Stimulated activated CD4-positive, alpha-beta T cell treated with anti-CD3 and anti-CD28 coated beads, Interleukin-2, amount 100 ng/mL, for 4 hours (primary cell): Measurements from ENCODE around the gene PNLIPRP3.

Experiments
- DNase-seq: peaks from one replicate; pipeline ENCODE4 v3.0.0-alpha.2; 2020; ENCODE audit warnings: low read depth

Gene PNLIPRP3

DNA sequence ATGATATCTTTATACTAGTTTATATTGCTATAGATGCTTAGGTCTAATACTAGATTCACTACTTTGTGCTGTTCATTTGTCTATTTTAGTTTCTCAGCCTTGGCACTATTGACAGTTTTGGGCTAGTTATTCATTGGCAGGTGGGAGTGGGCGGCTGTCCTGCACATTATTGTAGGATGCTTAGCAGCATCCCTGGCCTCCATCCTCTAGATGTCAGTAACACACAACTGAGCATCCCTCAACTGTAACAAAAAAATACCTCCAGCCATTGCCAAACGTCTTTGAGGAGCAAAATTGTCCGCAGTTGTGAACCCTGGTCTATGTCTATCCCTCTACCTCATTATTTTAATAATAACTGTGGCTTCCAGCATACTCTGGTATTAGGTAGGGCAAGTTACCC is 83.7 kb downstream of the PNLIPRP3 start:
- DNase-seq = no peak

DNA sequence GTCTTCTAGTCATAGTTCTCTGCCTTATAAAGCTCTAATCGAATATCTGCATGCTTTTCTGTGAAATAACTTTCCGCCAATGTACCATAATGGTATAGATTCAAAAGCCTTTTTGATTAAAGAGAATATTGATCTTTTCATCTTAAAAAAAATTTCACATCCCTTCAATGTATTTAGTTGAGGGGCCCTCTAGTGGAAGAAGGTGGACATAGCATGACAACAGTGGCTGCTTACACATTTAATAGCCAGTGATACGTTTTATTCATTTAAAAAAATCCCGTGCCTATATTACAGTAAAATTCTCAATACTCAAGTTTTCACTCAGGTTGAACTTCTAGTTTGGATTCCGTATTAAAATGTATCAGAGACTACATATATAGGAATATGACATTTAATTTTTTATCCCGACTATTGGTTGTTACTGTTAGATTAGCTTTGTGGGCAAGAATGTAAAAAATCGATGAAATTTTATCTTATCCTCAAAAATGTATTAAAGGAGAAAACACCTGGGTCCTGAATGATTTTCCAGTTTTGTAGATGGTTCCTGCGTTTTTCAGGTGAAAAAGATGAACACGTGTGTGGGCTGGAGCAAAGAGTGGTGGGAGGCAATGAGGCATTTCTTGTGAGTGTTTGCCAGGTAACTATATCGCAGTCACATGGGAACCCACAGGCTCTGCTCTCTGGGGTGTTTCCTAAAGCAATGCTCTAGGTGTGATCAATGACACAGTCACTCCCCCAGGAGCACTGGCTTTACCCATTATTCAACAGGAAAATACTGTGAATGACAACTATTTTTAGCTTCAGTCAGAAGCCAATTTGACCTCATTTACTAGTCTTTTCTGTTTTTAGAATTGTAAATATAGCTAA is 94.0 kb downstream of the PNLIPRP3 start:
- DNase-seq = no peak

DNA sequence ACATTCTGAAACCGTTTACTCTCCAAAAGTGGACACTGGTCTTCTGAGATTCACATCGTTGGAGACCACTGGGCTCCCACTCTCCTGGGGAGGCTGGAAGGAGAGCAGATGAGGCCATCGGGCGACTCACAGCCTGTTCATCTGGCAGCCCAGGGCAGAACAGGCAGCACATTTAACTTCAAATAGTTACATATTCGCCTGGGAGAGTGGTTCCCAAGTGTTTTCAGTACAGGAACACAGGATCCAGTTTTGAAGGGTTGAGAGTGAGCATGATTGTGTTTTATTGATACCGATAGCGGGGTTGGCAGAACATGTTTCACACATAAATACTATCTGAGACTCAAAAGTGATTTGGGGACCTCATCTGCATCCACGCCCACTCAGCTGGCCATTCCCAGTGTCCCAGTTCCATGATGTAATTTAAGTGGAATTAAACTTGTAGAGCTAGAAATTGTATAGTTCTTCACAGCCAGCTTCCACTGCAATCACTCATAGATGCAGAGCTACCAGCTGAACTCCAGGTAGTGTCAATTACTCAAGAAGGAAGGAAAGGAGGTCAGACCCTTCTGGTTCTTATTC is 95.2 kb downstream of the PNLIPRP3 start:
- no peak for DNase-seq

DNA sequence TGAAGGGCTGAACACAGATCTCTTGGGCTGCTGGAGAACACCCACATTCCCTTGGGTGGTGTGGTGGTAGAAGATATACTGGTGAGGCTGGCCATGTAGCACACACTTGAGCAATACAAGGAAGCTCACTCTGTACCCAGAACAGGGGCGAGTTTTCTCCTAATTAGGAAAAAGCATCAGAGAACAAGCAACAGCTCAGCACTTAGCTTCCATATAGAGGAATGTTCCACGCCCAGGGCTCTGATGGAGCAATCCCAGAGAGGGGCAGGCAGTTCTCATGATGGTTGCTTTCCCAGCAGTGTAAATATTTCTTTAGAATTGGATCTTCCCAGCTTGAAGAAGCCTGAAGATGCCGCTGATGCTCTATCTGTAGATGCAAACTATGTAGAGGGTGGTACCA is 97.1 kb downstream of the PNLIPRP3 start:
- DNase-seq = no peak

DNA sequence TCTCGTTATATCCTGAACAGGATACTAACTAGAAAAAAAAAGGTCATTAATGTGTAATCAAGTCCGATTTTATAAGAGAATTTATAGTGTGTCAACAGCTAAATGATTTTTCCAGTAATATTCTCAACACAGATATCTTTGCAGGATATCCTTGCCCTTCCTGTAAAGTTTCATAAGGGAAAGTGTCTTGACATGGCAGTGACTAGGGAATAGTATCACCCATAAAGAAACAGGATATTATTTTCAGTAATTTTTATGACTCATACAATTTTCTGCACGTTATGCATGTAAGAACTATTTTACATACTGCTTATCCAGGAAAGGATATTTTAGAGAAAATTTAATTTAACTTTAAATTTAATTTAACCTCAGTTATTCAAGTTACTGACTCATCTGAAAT is 98.6 kb downstream of the PNLIPRP3 start:
- DNase-seq = no peak
